ENCODE measurements around the gene AGER.

- TF ChIP-seq EP300 (IDR thresholded peaks at IDR 0.05; ENCODE audit: low read depth) (no peak), POLR2AphosphoS5 (IDR thresholded peaks at IDR 0.05) (no peak)
- TF ChIP-seq, protein P1, sequence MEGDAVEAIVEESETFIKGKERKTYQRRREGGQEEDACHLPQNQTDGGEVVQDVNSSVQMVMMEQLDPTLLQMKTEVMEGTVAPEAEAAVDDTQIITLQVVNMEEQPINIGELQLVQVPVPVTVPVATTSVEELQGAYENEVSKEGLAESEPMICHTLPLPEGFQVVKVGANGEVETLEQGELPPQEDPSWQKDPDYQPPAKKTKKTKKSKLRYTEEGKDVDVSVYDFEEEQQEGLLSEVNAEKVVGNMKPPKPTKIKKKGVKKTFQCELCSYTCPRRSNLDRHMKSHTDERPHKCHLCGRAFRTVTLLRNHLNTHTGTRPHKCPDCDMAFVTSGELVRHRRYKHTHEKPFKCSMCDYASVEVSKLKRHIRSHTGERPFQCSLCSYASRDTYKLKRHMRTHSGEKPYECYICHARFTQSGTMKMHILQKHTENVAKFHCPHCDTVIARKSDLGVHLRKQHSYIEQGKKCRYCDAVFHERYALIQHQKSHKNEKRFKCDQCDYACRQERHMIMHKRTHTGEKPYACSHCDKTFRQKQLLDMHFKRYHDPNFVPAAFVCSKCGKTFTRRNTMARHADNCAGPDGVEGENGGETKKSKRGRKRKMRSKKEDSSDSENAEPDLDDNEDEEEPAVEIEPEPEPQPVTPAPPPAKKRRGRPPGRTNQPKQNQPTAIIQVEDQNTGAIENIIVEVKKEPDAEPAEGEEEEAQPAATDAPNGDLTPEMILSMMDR (IDR thresholded peaks at IDR 0.05): no peak
These were observed 37.8 kb downstream of the AGER start for GRCh38 chr6:32146287-32146686.
